Tibial nerve (tissue), 4 donors: ENCODE results near the gene KCNK3. TPM values are rescaled to one million over a fixed set of nuclear protein-coding genes. Genes with fewer than 3 reads are reported as not detected.

ENCODE experiments used
- DNase-seq, 2 donors: peaks; one replicate each; pipeline ENCODE4 v3.0.0-alpha.2; 2019; ENCODE audit warnings: low spot score in 2 of 2
- H3K27ac ChIP-seq, 4 donors: fragments of 200-600 bp; sonication (generic) in 3 of 4; one replicate each; pipeline ENCODE4 v1.5.1; 2017 to 2019; ENCODE audit warnings: mild to moderate bottlenecking in 1 of 4
- H3K27me3 ChIP-seq, 2 donors: fragments of 200-600 bp; sonication (generic) in 1 of 2; one replicate each; pipeline versions ENCODE4 v1.5.1 to v1.6.0; 2017 to 2019
- H3K36me3 ChIP-seq, 3 donors: fragments of 200-600 bp; sonication (generic); one replicate each; pipeline ENCODE4 v1.5.1; 2018 to 2019
- H3K4me1 ChIP-seq, 4 donors: fragments of 200-600 bp; sonication (generic) in 3 of 4; one replicate each; pipeline ENCODE4 v1.5.1; 2017 to 2019
- H3K4me3 ChIP-seq, 4 donors: fragments of 200-600 bp; sonication (generic) in 3 of 4; one replicate each; pipeline ENCODE4 v1.5.1; 2017 to 2019; ENCODE audit warnings: mild to moderate bottlenecking in 1 of 4, moderate library complexity in 1 of 4
- H3K9me3 ChIP-seq, 4 donors: fragments of 200-600 bp; sonication (generic) in 3 of 4; one replicate each; pipeline ENCODE4 v1.5.1; 2017 to 2019
- EP300 ChIP-seq, 2 donors: sonication (generic); formaldehyde crosslinking; IDR thresholded peaks; one replicate each; pipeline ENCODE4 v1.6.1; 2017; ENCODE audit warnings: antibody characterized with exemption in 2 of 2, mild to moderate bottlenecking in 1 of 2
- POLR2A ChIP-seq, 2 donors: fragments of 450-650 bp; IDR thresholded peaks; one replicate each; pipeline ENCODE4 v1.6.1; 2017; ENCODE audit warnings: antibody characterized with exemption in 2 of 2, mild to moderate bottlenecking in 2 of 2, moderate library complexity in 2 of 2
- WGBS, 2 donors: methylation state at CpG; one replicate each; pipeline ENCODE4 v1.1.5; 2018; 5-methylcytosine and 5-hydroxymethylcytosine counted together
- total RNA-seq, 4 donors: library from RNA; depleted of rRNA; stranded (reverse); fragments of >200 nt; gene quantifications; one replicate each; pipeline ENCODE4 v1.1.0, GENCODE V29; 2016
- TF ChIP-seq, protein P1 (sequence below), 5 experiments: fragments of 200-600 bp in 3 of 5; fragments of 450-650 bp in 2 of 5; sonication (generic) in 3 of 5; IDR thresholded peaks; one replicate each; pipeline ENCODE4 v1.5.1; 2016 to 2019; ENCODE audit warnings: antibody characterized with exemption in 5 of 5, mild to moderate bottlenecking in 3 of 5, moderate library complexity in 2 of 5

The KCNK3 gene
- total RNA-seq, 4 donors from 2014 or later, result 0.84 to 6.9 (median 1.7) TPM

DNA sequence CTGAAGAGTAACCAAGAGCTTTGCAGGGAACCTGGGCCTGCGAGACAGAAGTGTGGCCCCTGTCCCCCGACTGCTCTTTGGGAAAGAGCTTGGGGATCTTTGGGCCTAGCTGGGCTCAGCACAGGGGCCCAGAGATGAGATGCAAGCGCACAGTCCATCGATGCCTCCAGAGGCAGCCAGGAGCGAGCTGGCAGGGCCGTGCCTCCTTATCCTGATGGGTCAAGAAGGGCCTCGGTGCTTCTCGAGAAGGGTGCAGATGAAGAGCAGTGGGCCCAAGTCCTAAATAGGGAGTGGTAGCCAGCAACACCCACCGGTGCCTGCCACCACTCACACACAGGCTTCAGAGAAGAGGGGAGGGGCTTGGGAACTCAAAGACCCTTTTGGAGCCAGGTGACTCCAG is 17.6 kb downstream of the KCNK3 start:
- no peak overlapping the region for H3K4me3 ChIP-seq
- H3K27ac ChIP-seq, result no peak overlapping the region
- no peaks in the 10 kb centered on the region for H3K9me3 ChIP-seq
- H3K4me1 ChIP-seq, result peaks cover 0 to 8% (median 0%) of the 10 kb centered on the region in 4 donors
- no peak for DNase-seq
- 76 to 80% methylated on average over 9 of the region's 9 CpGs for WGBS, 2 donors
- TF ChIP-seq, protein P1, sequence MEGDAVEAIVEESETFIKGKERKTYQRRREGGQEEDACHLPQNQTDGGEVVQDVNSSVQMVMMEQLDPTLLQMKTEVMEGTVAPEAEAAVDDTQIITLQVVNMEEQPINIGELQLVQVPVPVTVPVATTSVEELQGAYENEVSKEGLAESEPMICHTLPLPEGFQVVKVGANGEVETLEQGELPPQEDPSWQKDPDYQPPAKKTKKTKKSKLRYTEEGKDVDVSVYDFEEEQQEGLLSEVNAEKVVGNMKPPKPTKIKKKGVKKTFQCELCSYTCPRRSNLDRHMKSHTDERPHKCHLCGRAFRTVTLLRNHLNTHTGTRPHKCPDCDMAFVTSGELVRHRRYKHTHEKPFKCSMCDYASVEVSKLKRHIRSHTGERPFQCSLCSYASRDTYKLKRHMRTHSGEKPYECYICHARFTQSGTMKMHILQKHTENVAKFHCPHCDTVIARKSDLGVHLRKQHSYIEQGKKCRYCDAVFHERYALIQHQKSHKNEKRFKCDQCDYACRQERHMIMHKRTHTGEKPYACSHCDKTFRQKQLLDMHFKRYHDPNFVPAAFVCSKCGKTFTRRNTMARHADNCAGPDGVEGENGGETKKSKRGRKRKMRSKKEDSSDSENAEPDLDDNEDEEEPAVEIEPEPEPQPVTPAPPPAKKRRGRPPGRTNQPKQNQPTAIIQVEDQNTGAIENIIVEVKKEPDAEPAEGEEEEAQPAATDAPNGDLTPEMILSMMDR (IDR thresholded peaks at IDR 0.05), result no peak
- TF ChIP-seq EP300 (IDR thresholded peaks at IDR 0.05), result no peak
- TF ChIP-seq POLR2A (IDR thresholded peaks at IDR 0.05), result no peak
- no peaks in the 10 kb centered on the region for H3K36me3 ChIP-seq
- peaks cover 0 to 4% of the 10 kb centered on the region in 2 donors for H3K27me3 ChIP-seq

DNA sequence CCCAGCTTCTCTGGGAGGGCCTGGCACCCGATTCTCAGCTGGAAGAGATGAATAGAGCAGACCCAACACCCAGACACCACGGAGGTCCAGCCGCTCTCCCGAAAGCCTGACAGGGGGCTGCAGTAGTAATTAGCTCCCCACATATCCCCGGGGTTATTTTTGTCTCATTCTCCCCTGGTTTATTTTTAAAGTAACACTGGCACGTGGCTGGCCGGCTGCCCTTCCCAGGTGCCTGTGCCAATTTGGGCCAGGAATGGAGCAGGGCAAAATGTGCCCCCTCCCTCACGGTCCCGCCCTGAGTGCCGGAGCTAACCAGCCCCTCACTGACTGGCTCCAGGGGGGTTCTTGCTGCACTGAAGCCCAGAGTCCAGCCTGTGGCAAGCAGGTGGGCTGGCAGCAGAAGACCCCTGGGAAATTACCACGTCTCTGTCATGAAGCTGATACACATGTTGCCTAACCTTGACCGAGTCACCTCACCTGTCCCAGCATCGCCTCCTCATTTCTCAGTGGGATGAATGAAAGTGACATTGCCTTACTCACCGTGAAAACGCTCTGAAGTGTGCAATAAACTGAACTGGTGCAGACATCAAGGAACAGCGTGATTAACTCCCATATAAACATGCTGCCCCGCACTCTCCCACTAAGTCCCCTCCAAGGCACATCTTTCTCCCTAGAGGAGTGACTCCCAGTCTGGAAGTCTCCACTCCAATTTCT is 18.4 kb downstream of the KCNK3 start:
- no peaks in the 10 kb centered on the region for H3K36me3 ChIP-seq
- no peaks in the 10 kb centered on the region for H3K9me3 ChIP-seq
- H3K4me1 ChIP-seq, result peaks cover 0 to 8% (median 0%) of the 10 kb centered on the region in 4 donors
- DNase-seq, result no peak
- 64 to 76% methylated on average over 17 of the region's 17 CpGs for WGBS, 2 donors
- H3K27me3 ChIP-seq, result peaks cover 0 to 4% of the 10 kb centered on the region in 2 donors
- H3K4me3 ChIP-seq, result no peak overlapping the region
- H3K27ac ChIP-seq, result no peak overlapping the region
- TF ChIP-seq POLR2A (IDR thresholded peaks at IDR 0.05), result no peak

DNA sequence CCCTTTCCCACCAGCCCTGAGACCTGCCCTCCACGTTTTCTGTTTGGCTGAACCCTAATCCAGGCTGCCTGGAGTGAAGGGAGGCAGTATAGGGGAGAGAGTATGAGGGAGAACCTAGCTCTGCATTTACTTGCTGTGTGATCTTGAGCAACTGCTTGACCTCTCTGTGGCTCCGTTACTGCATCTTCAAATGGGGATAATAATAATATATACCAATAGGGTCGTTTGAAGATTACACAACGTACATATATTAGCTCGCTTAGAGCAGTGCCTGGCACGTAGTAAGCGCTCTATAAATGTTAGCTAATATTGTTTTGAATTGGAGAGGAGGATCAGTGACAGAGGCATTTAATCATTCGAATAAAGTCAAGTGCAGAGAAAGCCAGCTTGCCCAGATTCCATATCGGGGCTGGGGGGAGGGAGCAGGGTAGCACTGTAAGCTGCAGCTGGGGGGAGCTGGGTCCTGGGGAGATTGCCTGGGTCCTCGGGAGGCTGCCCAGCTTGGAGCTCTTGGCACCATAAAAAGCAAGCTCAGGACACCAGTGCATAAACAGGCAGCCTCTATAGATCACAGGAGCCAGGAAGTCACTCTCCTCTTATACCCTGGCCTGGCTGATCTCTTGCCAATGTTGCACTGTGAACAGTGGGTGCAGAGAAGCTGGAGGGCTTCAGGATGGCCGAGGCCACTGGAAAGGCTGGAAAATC is 19.1 kb downstream of the KCNK3 start:
- H3K9me3 ChIP-seq, result no peaks in the 10 kb centered on the region
- no peaks in the 10 kb centered on the region for H3K27me3 ChIP-seq
- H3K36me3 ChIP-seq, result no peaks in the 10 kb centered on the region
- WGBS, 2 donors, result 64 to 68% methylated on average over 11 of the region's 11 CpGs
- no peak overlapping the region for H3K4me3 ChIP-seq
- no peak for TF ChIP-seq POLR2A (IDR thresholded peaks at IDR 0.05)
- TF ChIP-seq, protein P1 (IDR thresholded peaks at IDR 0.05), result no peak
- TF ChIP-seq EP300 (IDR thresholded peaks at IDR 0.05), result no peak
- no peak for DNase-seq
- H3K27ac ChIP-seq, result no peak overlapping the region
- peaks cover 0 to 8% (median 0%) of the 10 kb centered on the region in 4 donors for H3K4me1 ChIP-seq

- no peaks in the 10 kb centered on the region for H3K27me3 ChIP-seq
- H3K4me1 ChIP-seq, result no peaks in the 10 kb centered on the region
- H3K27ac ChIP-seq, result no peak overlapping the region
- TF ChIP-seq EP300 (IDR thresholded peaks at IDR 0.05) (no peak), POLR2A (IDR thresholded peaks at IDR 0.05) (no peak)
- TF ChIP-seq, protein P1 (IDR thresholded peaks at IDR 0.05), result no peak
- H3K4me3 ChIP-seq, result no peak overlapping the region
- H3K36me3 ChIP-seq, result no peaks in the 10 kb centered on the region
- no peak for DNase-seq
- WGBS, 2 donors, result 72 to 77% methylated on average over 11 of the region's 11 CpGs
- H3K9me3 ChIP-seq, result no peaks in the 10 kb centered on the region
Observed at GRCh38 chr2:26712486-26713465, 20.3 kb downstream of the KCNK3 start.

DNA sequence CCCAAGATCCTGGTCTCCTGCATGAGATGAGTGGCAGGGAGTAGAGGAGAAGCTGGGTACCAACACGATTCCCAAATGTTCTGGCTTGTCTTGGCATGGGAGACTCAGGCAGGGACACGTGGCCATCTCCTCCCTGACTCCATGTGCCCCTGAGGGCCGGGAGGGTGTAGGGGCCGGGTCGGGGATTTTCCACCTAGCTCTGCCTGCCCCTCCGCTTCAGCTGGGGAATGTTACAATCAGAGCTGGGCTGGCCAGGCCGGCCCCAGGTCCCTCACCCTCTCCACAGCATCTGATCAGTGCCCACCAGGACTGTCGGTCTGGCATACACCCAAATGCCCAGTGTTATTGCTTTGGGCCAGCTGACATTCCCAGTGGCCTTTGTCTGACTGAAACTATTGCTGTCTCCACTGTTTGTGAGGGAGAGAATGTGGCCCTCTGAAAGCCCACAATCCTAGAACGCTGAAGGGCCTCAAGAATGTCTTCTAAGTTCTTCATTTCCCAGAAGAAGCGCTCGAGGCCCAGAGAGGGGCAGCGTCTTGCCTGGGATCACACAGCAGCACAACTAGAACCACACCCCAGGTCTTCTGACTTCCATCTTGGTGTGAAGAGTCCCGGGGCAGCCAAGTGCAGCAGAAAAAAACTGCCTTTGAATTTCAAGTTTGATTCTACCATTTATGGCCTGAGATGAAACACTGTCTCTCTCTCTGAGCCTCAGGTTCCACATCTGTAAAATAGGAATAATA is 23.2 kb downstream of the KCNK3 start:
- Histone ChIP-seq H3K4me3 (no peak overlapping the region), H3K27me3 (no peaks in the 10 kb centered on the region), H3K9me3 (no peaks in the 10 kb centered on the region), H3K36me3 (no peaks in the 10 kb centered on the region), H3K4me1 (peaks cover 0 to 11% (median 8%) of the 10 kb centered on the region in 4 donors), H3K27ac (no peak overlapping the region)
- no peak for TF ChIP-seq EP300 (IDR thresholded peaks at IDR 0.05)
- no peak for TF ChIP-seq POLR2A (IDR thresholded peaks at IDR 0.05)
- TF ChIP-seq, protein P1 (IDR thresholded peaks at IDR 0.05), result no peak
- WGBS, 2 donors, result 73% methylated on average over 13 of the region's 13 CpGs
- no peak for DNase-seq
